ACC112 (cell line): ENCODE measurements around the gene PPP1R7.
"Not testable (repeated sequence)": the region's sequence is repeated elsewhere in the genome, so short reads cannot be mapped to it uniquely, and the experiment has no call there.

Experiments
- H2AFZ ChIP-seq: fragments of 200-600 bp; sonication (generic); one replicate; pipeline ENCODE4 v1.6.0; 2017; ENCODE audit warnings: antibody characterized with exemption, low read length; ENCODE audit not compliant: unreplicated experiment
- H3K27ac ChIP-seq: fragments of 200-600 bp; sonication (generic); 2 replicates; pipeline ENCODE4 v1.5.1; 2014; ENCODE audit warnings: low read depth, mild to moderate bottlenecking, antibody characterized with exemption, low read length, moderate library complexity
- H3K27me3 ChIP-seq: fragments of 200-600 bp; sonication (generic); 2 replicates; pipeline ENCODE4 v1.6.1; 2014; ENCODE audit warnings: mild to moderate bottlenecking, antibody characterized with exemption, low read length, moderate library complexity, mixed read lengths; ENCODE audit not compliant: insufficient read depth
- H3K36me3 ChIP-seq: fragments of 200-600 bp; sonication (generic); 2 replicates; pipeline ENCODE4 v1.6.1; 2016; ENCODE audit warnings: mild to moderate bottlenecking, antibody characterized with exemption, low read length, moderate library complexity, mixed read lengths; ENCODE audit not compliant: insufficient read depth
- H3K4me1 ChIP-seq: fragments of 200-600 bp; sonication (generic); one replicate; pipeline ENCODE4 v1.6.1; 2016; ENCODE audit warnings: low read length, mixed read lengths; ENCODE audit not compliant: insufficient read depth, unreplicated experiment, control insufficient read depth
- H3K4me3 ChIP-seq: fragments of 200-600 bp; sonication (generic); 2 replicates; pipeline ENCODE4 v1.5.1; 2014; ENCODE audit warnings: mild to moderate bottlenecking, low read depth, low read length
- H3K79me2 ChIP-seq: fragments of 200-600 bp; sonication (generic); one replicate; pipeline ENCODE4 v1.6.0; 2016; ENCODE audit warnings: low read length; ENCODE audit not compliant: control insufficient read depth, unreplicated experiment, insufficient read depth

Gene PPP1R7

DNA sequence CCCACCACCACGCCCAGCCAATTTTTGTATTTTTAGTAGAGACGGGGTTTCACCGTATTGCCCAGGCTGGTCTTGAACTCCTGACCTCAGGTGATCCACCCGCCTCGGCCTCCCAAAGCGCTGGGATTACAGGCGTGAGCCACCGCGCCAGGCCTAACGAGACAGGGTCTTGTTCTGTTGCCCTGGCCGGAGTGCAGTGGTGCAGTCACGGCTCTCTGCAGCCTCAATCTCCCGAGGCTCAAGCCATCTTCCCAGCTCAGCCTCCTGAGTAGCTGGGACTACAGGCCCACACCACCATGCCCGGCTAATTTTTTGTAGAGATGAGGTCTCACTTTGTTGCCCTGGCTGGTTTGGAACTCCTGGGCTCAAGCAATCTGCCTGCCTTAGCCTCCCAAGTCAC lies 47.0 kb downstream of the PPP1R7 start:
- not testable (repeated sequence) for H3K4me1 ChIP-seq, H2AFZ ChIP-seq, H3K4me3 ChIP-seq, H3K27ac ChIP-seq, H3K79me2 ChIP-seq, H3K27me3 ChIP-seq, H3K36me3 ChIP-seq

DNA sequence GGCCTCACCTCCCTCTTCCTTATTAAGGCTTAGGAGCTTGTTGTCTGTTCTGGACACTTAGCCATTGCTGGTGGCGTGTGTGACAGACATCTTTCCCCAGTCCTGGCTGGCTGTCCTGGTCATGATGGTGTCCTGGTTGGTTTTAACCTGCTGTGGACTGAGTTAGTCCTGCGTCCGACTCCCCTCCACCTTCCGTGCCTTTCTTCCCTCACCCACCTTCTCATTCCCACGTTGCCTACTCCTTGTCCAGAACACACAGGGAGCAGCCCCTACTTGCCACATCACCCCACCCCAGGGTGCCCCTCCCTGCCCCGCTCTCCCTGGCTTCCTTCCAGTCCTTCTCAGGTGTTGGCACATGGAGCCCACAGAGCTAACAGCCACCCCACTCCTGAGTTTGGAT lies 47.7 kb downstream of the PPP1R7 start:
- no peaks in the 10 kb centered on the region for H3K36me3 ChIP-seq
- H2AFZ ChIP-seq = no peak overlapping the region
- H3K4me1 ChIP-seq = no peaks in the 10 kb centered on the region
- H3K27me3 ChIP-seq = no peaks in the 10 kb centered on the region
- no peak overlapping the region for H3K27ac ChIP-seq
- no peaks in the 10 kb centered on the region for H3K79me2 ChIP-seq
- no peak overlapping the region for H3K4me3 ChIP-seq

DNA sequence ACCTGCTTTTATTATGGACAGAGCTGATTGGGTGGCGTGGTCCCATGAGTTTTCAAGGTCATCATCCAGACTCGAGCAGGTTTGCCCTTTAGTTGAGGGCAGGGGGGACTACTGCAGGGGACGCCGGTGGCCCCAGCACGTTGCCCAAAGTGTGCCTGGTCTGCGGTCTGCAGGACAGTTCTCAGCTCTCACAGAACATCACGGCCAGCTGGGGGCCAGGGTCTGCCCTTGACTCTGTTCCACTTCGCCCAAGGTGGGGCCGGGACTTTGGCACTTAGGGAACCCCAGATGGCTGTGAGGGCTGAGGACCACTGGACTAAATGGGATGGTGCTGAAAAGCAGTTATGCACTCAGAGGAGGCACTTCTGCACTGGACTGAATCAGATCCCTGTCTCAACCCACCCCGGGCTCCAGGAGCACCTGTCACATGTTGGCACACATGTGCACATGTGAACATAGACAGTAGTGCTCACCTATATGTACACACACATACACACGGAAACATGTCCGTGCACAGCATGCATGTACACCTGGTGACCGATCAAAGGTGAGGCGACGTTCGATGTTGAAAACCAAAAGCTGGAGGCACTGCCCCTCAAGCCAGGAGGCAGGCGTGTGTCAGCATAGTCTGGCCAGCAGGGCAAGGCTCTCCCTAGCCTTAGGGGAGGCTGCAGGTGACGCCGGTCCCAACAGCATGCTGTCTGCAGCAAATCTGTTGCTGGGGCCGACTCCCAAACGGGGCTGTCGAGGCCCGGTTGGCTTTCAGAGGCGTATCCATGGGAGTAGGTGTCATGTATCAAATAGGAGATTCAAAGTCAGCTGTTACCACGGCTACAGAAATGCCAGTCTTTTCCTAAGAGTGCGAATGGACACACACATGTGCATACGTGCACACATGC lies 48.4 kb downstream of the PPP1R7 start:
- Histone ChIP-seq H3K4me3 (no peak overlapping the region), H3K4me1 (no peaks in the 10 kb centered on the region), H3K27ac (no peak overlapping the region), H3K36me3 (no peaks in the 10 kb centered on the region), H3K79me2 (no peaks in the 10 kb centered on the region), H2AFZ (no peak overlapping the region), H3K27me3 (no peaks in the 10 kb centered on the region)

DNA sequence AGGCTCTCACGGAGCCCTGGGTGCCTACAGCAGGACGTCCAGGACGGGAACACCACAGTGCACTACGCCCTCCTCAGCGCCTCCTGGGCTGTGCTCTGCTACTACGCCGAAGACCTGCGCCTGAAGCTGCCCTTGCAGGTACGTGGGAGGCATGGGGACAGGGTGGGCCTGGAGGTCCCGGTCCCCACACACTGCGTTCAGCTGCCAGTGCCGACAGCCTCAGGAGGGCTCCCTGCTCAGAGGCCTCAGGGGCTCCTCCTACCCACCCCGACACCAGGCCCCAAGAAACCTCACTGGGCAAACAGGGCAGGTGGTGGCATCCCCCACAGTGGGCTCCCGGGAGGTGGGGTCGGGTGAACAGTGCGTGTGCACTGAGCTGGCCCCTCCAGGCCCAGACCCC lies 49.0 kb downstream of the PPP1R7 start:
- Histone ChIP-seq H2AFZ (no peak overlapping the region), H3K27ac (no peak overlapping the region), H3K36me3 (no peaks in the 10 kb centered on the region), H3K79me2 (no peaks in the 10 kb centered on the region), H3K4me1 (no peaks in the 10 kb centered on the region), H3K27me3 (no peaks in the 10 kb centered on the region), H3K4me3 (no peak overlapping the region)

DNA sequence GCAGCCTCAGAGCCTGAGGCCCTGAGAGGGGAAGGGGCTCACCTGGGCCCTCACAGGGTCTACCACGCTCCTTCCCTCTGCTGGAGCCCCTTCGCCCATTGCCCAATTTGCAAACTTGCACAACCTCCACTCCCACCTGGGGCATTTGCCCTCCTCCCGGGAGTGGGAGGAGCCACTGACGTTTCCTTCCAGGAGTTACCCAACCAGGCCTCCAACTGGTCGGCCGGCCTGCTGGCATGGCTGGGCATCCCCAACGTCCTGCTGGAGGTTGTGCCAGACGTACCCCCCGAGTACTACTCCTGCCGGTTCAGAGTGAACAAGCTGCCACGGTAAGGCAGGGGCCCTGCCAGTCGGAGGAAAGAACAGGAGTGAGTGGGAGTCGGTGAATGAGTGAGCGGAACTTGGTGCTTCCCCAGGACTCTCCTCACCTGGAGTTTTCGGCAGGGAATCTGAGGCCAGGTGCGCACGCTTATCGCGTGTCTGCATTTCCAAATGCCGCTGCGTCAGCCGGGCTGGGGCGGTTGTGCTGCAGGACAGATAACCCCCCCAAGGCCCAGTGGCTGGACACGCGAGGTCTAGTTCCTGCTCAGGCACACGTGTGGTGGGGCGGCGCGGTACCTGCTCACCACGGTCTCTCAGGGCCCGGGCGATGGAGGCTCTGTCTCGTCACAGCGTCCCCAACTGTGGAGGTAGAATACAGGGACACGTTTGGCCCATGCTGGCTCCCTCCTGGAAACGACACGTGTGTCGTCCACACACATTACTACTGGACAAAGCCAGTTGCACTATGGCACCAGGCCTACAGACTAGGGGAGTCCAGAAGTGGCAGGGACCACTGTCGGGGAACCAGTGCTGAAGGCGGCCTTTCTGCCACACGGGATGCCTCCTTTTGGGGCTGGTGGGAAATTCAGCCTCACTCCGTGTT lies 49.9 kb downstream of the PPP1R7 start:
- Histone ChIP-seq H3K4me1 (no peaks in the 10 kb centered on the region), H3K4me3 (no peak overlapping the region), H3K79me2 (no peaks in the 10 kb centered on the region), H3K27me3 (no peaks in the 10 kb centered on the region), H3K27ac (no peak overlapping the region), H3K36me3 (no peaks in the 10 kb centered on the region), H2AFZ (no peak overlapping the region)

DNA sequence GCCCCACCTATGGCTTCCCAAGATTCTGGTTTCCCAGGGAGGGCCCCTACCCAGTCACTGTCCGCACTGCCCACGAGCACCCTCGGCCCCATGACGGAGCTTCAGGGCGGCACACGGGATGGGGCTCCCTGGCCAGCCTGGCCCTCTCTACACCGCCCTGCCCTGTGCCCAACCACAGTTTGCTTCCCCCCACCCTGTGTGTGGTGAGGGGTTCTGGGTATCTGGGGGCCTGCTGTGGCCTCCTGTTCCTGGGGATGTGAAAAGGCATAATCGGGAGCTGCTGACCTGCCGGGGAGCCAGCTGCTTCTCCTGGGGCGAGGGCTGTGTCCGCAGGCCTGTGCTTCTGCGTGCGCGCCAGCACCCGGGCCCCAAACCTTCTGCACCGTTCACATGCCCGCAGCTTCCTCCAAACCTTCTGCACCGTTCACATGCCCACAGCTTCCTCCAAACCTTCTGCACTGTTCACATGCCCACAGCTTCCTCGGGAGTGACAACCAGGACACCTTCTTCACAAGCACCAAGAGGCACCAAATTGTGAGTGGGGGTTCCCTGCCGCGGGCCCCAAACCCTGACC lies 50.6 kb downstream of the PPP1R7 start:
- no peaks in the 10 kb centered on the region for H3K27me3 ChIP-seq
- H3K36me3 ChIP-seq = no peaks in the 10 kb centered on the region
- no peaks in the 10 kb centered on the region for H3K4me1 ChIP-seq
- H2AFZ ChIP-seq = no peak overlapping the region
- H3K4me3 ChIP-seq = no peak overlapping the region
- no peaks in the 10 kb centered on the region for H3K79me2 ChIP-seq
- H3K27ac ChIP-seq = no peak overlapping the region

DNA sequence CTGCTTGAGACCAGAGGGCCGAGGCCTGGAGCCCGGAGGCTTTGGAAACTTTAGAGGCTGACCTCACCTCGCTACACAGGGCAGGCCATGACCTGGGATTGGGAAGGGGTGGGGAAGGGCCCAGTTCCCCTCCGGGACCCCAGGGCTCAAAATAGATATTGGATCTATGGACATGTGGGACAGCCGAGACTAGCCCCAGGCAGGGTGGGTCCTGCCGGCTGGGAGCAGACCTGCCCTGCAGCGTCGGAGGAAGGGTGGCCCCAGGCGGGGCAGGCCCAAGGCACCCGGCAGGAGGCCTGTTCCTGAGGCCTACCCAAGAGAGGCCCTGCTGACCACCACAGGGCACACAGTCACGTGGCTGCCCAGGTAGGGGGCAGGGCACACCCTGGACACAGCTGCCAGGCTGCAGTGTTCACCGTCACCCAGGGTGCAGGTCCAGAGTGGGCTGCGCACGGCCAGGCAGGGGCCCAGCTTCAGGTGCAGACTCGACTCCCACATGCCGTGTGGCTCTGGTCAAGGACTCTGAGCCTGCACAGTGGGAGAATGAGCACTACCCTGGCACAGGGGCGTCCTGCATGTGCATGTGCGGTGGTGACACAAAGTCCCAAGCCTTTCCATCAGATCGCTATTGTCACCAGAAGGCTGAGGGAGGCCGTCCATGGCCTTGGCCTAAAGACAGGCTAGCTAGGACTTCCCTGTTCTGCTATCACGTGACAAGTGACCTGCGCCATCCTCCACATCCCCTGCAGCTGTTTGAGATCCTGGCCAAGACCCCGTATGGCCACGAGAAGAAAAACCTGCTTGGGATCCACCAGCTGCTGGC lies 51.4 kb downstream of the PPP1R7 start:
- no peaks in the 10 kb centered on the region for H3K36me3 ChIP-seq
- H3K4me3 ChIP-seq = no peak overlapping the region
- H2AFZ ChIP-seq = no peak overlapping the region
- no peaks in the 10 kb centered on the region for H3K4me1 ChIP-seq
- H3K27ac ChIP-seq = no peak overlapping the region
- no peaks in the 10 kb centered on the region for H3K79me2 ChIP-seq
- H3K27me3 ChIP-seq = no peaks in the 10 kb centered on the region

DNA sequence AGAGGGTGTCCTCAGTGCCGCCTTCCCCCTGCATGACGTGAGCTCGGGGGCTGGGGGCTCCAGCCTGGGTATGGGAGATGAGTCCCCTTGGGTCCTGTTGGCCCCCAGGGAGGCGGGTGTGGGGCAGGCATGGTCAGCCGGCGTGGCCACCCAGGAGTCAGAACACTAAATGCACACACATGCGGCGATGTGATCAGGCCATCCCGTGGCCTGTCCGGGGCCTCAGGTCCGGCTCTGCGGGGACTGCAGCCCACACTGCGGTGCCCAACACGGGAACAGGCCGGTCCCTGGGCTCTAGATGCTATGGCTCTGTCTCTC lies 52.0 kb downstream of the PPP1R7 start:
- Histone ChIP-seq H3K36me3 (no peaks in the 10 kb centered on the region), H2AFZ (no peak overlapping the region), H3K4me3 (no peak overlapping the region), H3K27ac (no peak overlapping the region), H3K27me3 (no peaks in the 10 kb centered on the region), H3K79me2 (no peaks in the 10 kb centered on the region), H3K4me1 (no peaks in the 10 kb centered on the region)

DNA sequence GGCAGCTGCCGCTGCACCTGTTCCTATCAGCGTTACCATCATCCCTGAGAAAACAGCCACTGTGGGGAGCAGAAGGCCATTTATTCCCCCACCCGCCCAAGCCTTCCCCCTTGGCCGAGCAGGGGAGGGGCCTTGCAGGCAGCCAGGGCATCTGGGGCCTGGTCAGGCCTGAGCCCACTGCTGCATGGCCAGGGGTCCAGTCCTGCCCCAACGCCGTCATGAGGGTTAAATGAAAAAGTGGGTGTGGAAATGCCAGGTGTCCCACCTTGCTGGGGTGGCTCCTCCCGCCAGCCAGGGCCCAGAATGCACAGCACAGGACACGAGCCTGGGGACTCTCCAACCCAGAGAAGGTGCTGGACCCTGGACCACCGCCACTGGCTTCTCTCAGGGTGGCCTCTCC lies 52.4 kb downstream of the PPP1R7 start:
- no peaks in the 10 kb centered on the region for H3K79me2 ChIP-seq
- H3K27me3 ChIP-seq = no peaks in the 10 kb centered on the region
- H3K27ac ChIP-seq = no peak overlapping the region
- H2AFZ ChIP-seq = no peak overlapping the region
- no peaks in the 10 kb centered on the region for H3K36me3 ChIP-seq
- H3K4me3 ChIP-seq = no peak overlapping the region
- H3K4me1 ChIP-seq = no peaks in the 10 kb centered on the region
